NCI-H526 treated with DMSO at 0.1 percent for 48 hours (cell line): ENCODE data around the gene SCUBE1.

Source experiments
- DNase-seq: peaks from one replicate; lab custom pipeline; 2025; lab: John Stamatoyannopoulos, UW

SCUBE1 gene

GRCh38 chr22:43343262-43343669, at the start of gene SCUBE1:
TSS of gene SCUBE1 (minus strand) at chr22:43343372. CDS start at chr22:43343261, 111 bp downstream.
- peak; percentile 7 for DNase-seq

- DNase-seq, result no peak
These were observed 49.3 kb upstream of the SCUBE1 start for GRCh38 chr22:43392385-43392989.

DNA sequence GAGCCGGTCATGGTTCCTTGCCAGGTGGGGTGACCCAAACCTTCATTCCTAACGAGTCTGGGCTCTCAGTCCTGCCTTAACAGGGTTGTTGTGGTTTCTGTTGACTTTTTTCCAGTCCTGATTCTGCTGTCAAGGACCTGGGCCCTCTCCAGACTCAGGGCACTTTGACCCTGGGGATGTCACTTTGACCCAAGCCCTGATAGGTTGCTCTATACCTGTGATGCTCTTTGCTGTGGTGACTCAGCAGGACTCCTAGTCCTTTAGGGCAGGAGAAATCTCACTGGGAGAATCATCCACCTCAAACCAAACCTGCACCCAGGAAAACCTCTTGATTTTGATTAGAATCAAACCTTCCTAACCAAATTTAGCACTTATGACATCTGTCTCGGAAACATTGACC, 48.1 kb upstream of the SCUBE1 start:
- no peak for DNase-seq

DNA sequence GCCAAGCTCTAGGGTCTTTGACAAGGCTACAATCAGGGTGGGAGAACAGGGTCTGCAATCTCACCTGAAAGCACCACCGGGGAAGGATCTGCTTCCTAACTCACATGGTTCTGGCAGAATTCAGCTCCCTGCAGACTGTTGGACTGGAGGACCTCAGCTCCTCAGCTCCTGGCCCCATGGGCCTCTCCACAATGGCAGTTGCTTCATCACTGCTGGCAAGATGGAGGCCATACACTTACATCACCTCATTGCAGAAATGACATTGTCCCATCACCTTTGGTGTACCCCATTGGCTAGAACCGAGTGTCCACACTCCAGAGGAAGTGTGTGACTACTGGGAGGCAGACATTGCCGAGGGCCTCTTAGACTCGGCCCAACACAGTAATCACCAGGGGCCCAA, 47.7 kb upstream of the SCUBE1 start:
- no peak for DNase-seq

DNA sequence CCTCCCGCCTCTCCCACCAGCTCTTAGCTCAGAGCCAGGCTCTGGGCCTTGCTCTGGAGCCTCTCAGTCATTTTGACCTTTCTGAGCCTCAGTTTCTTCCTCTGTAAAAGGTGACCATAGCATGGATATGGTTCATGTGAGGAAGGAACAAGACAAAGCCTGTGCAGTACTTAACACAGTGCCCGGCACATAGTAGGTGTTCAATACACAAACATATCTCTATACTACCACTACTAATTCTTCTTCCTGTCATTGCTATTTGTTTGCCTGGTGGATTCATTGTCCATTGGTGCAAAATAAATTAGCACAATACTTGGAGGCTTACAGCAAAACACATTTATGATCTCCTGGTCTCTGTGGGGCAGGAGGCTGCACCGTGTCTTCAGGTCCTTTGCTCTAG, 47.0 kb upstream of the SCUBE1 start:
- no peak for DNase-seq

- DNase-seq, result no peak
These were observed 46.2 kb upstream of the SCUBE1 start for GRCh38 chr22:43389227-43389836.

GRCh38 chr22:43388420-43388851, 45.3 kb upstream of the SCUBE1 start:
- DNase-seq, result peak; percentile 9

GRCh38 chr22:43387815-43388214, 44.6 kb upstream of the SCUBE1 start:
- no peak for DNase-seq

GRCh38 chr22:43385770-43386641, 42.8 kb upstream of the SCUBE1 start:
- DNase-seq, result peak; percentile 32

- DNase-seq, result no peak
These were observed 41.7 kb upstream of the SCUBE1 start for GRCh38 chr22:43384863-43385262.

DNA sequence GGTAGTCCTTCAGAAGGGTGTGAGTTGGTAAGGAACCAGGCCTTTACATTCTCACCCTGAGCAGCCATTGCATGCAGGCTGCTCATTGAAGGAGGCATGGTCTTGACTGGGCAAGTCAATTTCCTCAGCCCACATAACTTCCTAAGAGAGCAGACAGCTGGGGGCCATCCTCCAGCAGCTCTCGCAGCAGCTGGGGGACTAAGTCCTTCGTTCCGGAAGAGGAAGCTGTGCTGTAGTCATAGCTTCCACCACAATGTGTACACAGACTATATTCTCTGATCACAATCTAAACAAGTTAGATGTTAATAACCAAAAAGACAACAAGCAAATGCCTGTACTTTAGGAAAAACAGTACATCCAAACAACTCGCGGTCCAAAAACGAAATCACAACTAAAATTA, 38.5 kb upstream of the SCUBE1 start:
- DNase-seq, result no peak

DNA sequence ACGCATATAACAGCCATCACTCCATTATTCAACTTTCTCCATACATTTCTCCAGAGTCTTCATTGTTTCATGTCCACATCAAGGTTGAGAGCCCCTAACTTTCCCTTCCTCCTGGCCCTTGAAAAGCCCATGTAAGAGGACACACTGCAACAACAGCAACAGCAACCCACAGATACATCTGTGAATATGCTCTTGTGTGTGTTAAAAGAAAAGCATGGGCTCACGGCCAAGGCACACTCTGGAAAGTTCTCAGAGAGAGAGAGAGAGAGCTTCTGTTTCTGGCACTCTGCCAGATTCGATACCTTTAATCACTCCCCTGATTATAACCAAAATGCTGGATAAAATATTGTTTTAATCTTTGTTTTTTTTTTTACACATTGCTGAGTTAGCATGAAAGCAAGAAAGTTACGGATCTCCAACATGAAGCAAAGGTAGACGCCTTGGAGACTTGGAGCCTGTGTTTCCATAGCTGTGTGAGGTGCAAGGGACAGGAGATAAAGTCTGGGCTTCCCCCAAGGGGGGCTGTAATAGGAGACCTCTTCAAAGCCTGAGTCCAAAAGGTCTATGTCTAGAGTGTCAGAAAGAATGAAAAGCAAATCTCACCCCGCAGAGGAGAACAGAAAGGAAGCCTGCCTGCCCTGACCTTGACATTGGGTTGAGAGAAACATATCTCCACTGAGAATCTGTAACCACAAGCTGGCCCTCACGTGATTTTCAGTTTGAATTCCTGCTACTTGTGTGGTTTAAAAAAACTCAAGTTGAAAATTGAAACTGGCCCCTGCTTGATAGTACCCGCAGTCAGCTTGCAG, 34.9 kb upstream of the SCUBE1 start:
- DNase-seq, result no peak

DNA sequence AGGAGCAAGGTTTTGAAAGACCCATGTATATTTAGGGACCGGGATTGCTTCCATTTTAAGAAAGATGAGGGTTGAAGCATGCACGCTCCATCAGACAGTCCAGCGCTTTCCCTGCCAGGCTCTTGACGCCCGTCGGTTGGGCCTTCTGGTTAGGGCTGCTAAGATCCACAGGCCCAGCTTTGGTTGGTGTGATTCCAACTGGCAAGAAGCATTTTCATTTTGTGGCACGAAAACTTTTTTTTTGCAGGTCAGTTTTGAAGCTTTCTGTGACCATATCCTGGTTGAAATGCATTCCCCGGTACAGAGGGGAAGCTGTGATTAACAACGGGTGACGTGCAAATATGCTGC, 34.4 kb upstream of the SCUBE1 start:
- DNase-seq, result no peak

GRCh38 chr22:43376765-43377547, 33.8 kb upstream of the SCUBE1 start:
- no peak for DNase-seq

DNA sequence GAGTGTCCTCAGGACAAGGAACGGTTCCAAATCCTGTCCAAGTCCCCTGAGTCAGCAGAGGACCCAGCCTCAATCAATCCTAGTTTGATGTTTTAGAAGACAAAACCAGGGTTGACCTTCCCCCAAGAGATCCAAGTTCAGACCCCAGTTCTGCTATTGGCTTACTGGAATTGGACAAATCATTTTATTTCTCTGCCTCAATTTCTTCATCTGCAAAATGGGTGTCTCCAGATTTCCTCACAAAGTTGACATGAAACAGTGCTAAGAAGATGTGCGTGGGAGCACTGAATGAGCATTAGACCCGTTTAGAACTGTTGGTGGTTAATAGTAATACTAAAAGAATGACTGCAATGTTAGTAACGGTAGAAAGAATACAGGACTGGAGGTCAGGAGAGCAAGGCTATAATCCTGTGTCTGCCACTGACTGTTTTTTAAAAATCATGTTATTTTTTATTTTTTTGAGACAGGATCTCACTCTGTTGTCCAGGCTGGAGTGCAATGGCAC, 32.8 kb upstream of the SCUBE1 start:
- DNase-seq, result no peak

- DNase-seq, result no peak
These were observed 26.9 kb upstream of the SCUBE1 start for GRCh38 chr22:43370036-43370435.

DNA sequence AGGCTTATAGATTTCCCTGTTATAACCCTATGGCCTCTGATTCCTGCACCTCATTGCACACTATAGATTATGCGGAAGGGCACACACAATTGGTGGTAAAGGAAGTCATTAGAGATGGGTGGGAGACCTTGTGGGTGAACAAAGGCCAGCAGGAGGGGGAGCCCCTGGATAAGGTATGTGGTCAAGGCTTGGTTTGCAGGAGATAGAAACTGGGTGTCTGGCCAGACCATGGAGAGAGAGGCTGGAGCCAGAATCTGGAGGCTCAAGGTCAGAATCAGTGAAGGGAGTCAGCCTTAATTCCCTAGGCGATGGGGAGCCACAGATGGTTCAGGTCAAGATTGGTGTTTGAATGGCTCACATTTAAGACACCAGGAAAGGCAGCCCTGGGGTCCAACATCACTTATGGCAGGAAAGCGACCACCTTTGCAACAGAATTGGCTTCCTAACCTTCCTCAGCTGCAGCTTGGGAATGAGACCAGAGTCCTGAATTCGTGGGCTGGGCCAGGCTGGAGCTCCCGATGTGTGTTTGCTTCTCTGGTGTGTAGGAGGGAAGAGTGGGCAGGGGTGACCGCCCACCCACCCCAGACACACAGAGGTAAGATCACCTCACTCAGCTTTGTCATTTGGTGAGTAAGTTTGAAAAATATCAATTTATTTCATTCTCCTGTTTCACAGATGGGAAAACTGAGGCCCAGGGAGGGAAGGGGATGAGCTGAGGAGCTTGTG, 22.7 kb upstream of the SCUBE1 start:
- no peak for DNase-seq

DNA sequence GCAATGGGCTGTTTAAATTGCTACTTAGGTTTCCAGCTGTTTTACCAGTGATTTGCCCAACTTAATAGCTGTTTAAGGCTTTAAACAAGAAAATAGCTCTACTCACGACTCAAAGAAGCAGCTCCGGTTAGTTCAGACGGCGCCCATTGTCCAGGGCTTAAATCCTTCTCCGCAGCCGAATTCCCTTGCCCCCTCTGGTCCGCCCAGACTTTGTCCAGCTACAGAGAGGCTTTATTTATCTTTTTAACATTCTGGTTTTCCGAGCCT, 20.9 kb upstream of the SCUBE1 start:
- DNase-seq, result no peak

GRCh38 chr22:43363315-43364168, 20.4 kb upstream of the SCUBE1 start:
- no peak for DNase-seq

GRCh38 chr22:43360576-43360975, 17.4 kb upstream of the SCUBE1 start:
- DNase-seq, result no peak
